Body of pancreas (tissue), 4 donors: Measurements from ENCODE around the gene TLCD2. TPM values are rescaled to one million over a fixed set of nuclear protein-coding genes. Genes with fewer than 3 reads are reported as not detected.

Experiments
- ATAC-seq: fragments of 150-250 bp; one replicate; pipeline ENCODE4 v1.9.1; 2016
- DNase-seq, 4 donors: peaks; one replicate each; pipeline ENCODE4 v3.0.0-alpha.2; 2019
- H3K27ac ChIP-seq, 4 donors: fragments of 200-600 bp; sonication (generic); 1 replicate in 3 of 4; 2 replicates in 1 of 4; pipeline versions ENCODE4 v1.5.1 to v1.6.1; 2016 to 2019; ENCODE audit warnings: mild to moderate bottlenecking in 1 of 4, mixed read lengths in 1 of 4, moderate library complexity in 1 of 4
- H3K27me3 ChIP-seq, 2 donors: fragments of 200-600 bp; sonication (generic); one replicate each; pipeline ENCODE4 v1.6.0; 2016; ENCODE audit warnings: mild to moderate bottlenecking in 1 of 2
- H3K36me3 ChIP-seq, 2 donors: fragments of 200-600 bp; sonication (generic); replicated peaks in 1 of 2; 2 replicates each; pipeline ENCODE4 v1.5.1; 2016; ENCODE audit warnings: low read depth in 2 of 2; ENCODE audit not compliant: insufficient read depth in 1 of 2
- H3K4me1 ChIP-seq: fragments of 200-600 bp; sonication (generic); one replicate; pipeline ENCODE4 v1.6.0; 2016
- H3K4me3 ChIP-seq, 2 donors: fragments of 200-600 bp; sonication (generic); 1 replicate in 1 of 2; 2 replicates in 1 of 2; pipeline ENCODE4 v1.5.1; 2016 to 2019
- H3K9me3 ChIP-seq, 3 donors: fragments of 200-600 bp; sonication (generic); 1 replicate in 2 of 3; 2 replicates in 1 of 3; pipeline ENCODE4 v1.5.1; 2016
- POLR2A ChIP-seq, 3 donors: fragments of 450-650 bp; IDR thresholded peaks; one replicate each; pipeline ENCODE4 v1.6.1; 2016; ENCODE audit warnings: antibody characterized with exemption in 3 of 3, mild to moderate bottlenecking in 2 of 3
- WGBS, 2 donors: methylation state at CpG; one replicate each; pipeline ENCODE4 v1.1.5; 2017; 5-methylcytosine and 5-hydroxymethylcytosine counted together
- intact Hi-C: fragments of 100-400 bp; cut with DNase I; formaldehyde crosslinking; loops from one replicate; pipeline ENCODE4 v1.15.1; 2023
- total RNA-seq, 2 donors: library from RNA; depleted of rRNA; stranded (reverse); fragments of >200 nt; gene quantifications; one replicate each; pipeline ENCODE4 v1.1.0, GENCODE V29; 2016
- TF ChIP-seq, protein P1 (sequence below), 7 experiments: fragments of 450-650 bp in 4 of 7; fragments of 200-600 bp in 3 of 7; sonication (generic) in 3 of 7; IDR thresholded peaks; one replicate each; pipeline ENCODE4 v1.5.1; 2016 to 2019; ENCODE audit warnings: antibody characterized with exemption in 7 of 7

TLCD2 gene
- total RNA-seq, 2 donors from 2014 or later, result 1.6 to 2.6 TPM

GRCh38 chr17:1714427-1714979, 4.3 kb upstream of the TLCD2 start:
- Histone ChIP-seq H3K4me3 (peak overlapping the region; percentile 82 to 98), H3K36me3 (peaks cover 0 to 2% of the 10 kb centered on the region in 2 donors), H3K27ac (peak overlapping the region; percentile 96 to 98 (median 97)), H3K4me1 (peaks cover 43% of the 10 kb centered on the region), H3K27me3 (no peaks in the 10 kb centered on the region), H3K9me3 (no peaks in the 10 kb centered on the region)
- DNase-seq (peak; percentile 97 to 99 (median 98)), ATAC-seq (peak; percentile 35)
- intact Hi-C loops, result no loop called here
- no peak for TF ChIP-seq POLR2A (IDR thresholded peaks at IDR 0.05)
- TF ChIP-seq, protein P1, sequence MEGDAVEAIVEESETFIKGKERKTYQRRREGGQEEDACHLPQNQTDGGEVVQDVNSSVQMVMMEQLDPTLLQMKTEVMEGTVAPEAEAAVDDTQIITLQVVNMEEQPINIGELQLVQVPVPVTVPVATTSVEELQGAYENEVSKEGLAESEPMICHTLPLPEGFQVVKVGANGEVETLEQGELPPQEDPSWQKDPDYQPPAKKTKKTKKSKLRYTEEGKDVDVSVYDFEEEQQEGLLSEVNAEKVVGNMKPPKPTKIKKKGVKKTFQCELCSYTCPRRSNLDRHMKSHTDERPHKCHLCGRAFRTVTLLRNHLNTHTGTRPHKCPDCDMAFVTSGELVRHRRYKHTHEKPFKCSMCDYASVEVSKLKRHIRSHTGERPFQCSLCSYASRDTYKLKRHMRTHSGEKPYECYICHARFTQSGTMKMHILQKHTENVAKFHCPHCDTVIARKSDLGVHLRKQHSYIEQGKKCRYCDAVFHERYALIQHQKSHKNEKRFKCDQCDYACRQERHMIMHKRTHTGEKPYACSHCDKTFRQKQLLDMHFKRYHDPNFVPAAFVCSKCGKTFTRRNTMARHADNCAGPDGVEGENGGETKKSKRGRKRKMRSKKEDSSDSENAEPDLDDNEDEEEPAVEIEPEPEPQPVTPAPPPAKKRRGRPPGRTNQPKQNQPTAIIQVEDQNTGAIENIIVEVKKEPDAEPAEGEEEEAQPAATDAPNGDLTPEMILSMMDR (IDR thresholded peaks at IDR 0.05), result no peak
- 0 to 3% methylated on average over 11 to 19 of the region's 19 CpGs for WGBS, 2 donors

- intact Hi-C loops, result no loop called here
- Histone ChIP-seq H3K9me3 (no peaks in the 10 kb centered on the region), H3K36me3 (peaks cover 0 to 2% of the 10 kb centered on the region in 2 donors), H3K27me3 (no peaks in the 10 kb centered on the region), H3K27ac (peak overlapping the region; percentile 96 to 98 (median 97)), H3K4me1 (peaks cover 43% of the 10 kb centered on the region), H3K4me3 (peak overlapping the region in 1 of 2 donors; percentile 12)
- 11 to 12% methylated on average over 9 to 11 of the region's 11 CpGs for WGBS, 2 donors
- DNase-seq (peak; percentile 54 to 67 (median 64)), ATAC-seq (no peak)
- no peak for TF ChIP-seq POLR2A (IDR thresholded peaks at IDR 0.05)
- TF ChIP-seq, protein P1 (IDR thresholded peaks at IDR 0.05), result peak; percentile 20 to 70 (median 59)
Observed at GRCh38 chr17:1713878-1714426, 3.8 kb upstream of the TLCD2 start.

GRCh38 chr17:1713160-1713877, 3.1 kb upstream of the TLCD2 start:
- H3K27ac ChIP-seq, result peak overlapping the region; percentile 96 to 98 (median 97)
- TF ChIP-seq, protein P1 (IDR thresholded peaks at IDR 0.05), result no peak
- no peak for TF ChIP-seq POLR2A (IDR thresholded peaks at IDR 0.05)
- ATAC-seq (no peak), DNase-seq (no peak)
- intact Hi-C loops, result no loop called here
- WGBS, 2 donors, result 60 to 66% methylated on average over 10 of the region's 10 CpGs
- H3K9me3 ChIP-seq, result no peaks in the 10 kb centered on the region
- H3K4me1 ChIP-seq, result peaks cover 40% of the 10 kb centered on the region
- peaks cover 0 to 2% of the 10 kb centered on the region in 2 donors for H3K36me3 ChIP-seq
- H3K4me3 ChIP-seq, result no peak overlapping the region
- no peaks in the 10 kb centered on the region for H3K27me3 ChIP-seq

DNA sequence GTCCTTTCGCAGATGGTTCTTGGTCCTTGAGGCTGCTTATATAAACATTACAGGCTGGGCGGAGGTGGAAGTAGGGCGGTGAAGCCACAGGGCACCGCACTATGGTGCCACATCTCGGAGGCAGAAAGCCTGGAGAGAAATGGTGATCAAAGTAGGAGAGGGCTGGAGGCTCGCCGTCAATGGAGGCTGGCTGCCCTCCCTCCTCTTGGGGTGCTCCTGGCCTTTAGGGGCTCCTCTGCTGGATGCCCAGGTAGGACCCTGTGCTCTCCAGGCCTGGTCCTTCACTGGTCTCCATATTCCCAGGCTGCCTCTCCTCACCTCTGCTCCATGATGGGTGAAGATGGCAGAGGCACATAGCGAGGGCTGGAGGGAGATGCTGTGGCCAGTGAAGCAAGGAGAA, 2.1 kb upstream of the TLCD2 start:
- Histone ChIP-seq H3K4me1 (peaks cover 34% of the 10 kb centered on the region), H3K27me3 (no peaks in the 10 kb centered on the region), H3K9me3 (no peaks in the 10 kb centered on the region), H3K36me3 (peaks cover 0 to 2% of the 10 kb centered on the region in 2 donors), H3K4me3 (no peak overlapping the region), H3K27ac (peak overlapping the region in 1 of 4 donors; percentile 2)
- ATAC-seq, result no peak
- 73 to 74% methylated on average over 7 to 8 of the region's 8 CpGs for WGBS, 2 donors
- DNase-seq, result no peak
- no peak for TF ChIP-seq POLR2A (IDR thresholded peaks at IDR 0.05)
- TF ChIP-seq, protein P1 (IDR thresholded peaks at IDR 0.05), result no peak
- intact Hi-C loops, result no loop called here
